GM21367 (cell line): ENCODE measurements around the gene NKD2.
"Not testable (repeated sequence)": the region's sequence is repeated elsewhere in the genome, so short reads cannot be mapped to it uniquely, and the experiment has no call there.

Experiments
- ATAC-seq: cut with Tn5 transposase; IDR thresholded peaks from one replicate; pipeline ENCODE4 v1.9.1; 2021; ENCODE audit not compliant: unreplicated experiment

NKD2 gene

GRCh38 chr5:1067141-1068121 is 58.8 kb downstream of the NKD2 start:
- no peak for ATAC-seq

GRCh38 chr5:1068204-1068894 is 59.7 kb downstream of the NKD2 start:
- no peak for ATAC-seq

DNA sequence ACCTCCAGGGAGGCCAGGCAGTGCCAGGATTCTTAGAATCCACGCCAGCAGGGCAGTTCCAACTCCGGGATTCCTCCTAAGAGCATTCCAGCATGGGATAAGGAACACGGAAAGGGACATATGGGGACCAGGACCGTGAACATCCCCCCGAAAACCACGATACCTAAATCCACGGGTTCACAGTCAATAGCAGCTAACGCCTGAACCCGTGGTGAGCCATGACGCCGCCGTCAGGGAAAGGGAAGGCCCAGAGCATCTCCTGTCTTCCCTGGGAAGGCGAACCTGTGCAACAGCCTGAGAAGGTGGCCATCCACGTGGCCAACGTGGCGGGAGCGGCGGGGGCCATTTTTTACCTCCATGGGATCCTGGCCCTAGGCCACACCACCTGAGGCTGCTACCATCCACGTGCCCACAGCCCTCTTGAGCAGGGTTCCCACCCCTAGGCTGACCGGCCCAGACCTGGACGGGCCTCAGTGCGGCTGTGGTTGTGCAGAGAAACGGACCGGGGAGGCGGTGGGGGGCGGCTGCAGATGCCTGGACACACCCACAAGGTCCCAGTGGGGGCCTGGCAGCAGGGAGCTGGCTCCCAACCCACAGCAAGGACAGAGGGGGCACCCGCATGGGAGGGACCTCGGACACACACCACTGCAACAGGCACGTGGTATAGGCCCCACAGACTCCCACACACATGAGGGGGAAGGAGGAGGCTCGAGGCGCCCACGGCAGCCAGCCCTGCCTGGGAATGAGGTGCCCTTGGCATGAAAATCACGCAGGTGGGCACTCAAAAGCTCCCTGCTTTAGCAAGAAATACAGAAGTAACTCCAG is 60.5 kb downstream of the NKD2 start:
- no peak for ATAC-seq

DNA sequence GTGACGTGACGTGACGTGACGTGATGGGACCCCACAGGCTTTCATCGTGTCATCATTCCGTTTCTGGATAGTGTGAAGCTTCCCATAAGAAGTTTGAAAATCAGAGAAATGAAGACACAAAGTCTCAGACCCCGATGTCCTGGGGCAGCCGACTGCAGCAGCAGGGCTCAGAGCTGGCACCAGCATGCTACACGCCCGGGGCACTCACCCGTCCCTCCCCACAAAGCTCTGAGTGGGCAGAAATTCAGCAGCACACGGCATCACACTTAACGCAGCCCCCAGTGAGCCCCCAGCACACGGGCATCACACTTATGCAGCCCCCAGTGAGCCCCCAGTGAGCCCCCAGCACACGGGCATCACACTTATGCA is 61.1 kb downstream of the NKD2 start:
- ATAC-seq = no peak

GRCh38 chr5:1073239-1074102 is 64.9 kb downstream of the NKD2 start:
- no peak for ATAC-seq

GRCh38 chr5:1074226-1074625 is 65.6 kb downstream of the NKD2 start:
- ATAC-seq = no peak

GRCh38 chr5:1074816-1075554 is 66.4 kb downstream of the NKD2 start:
- no peak for ATAC-seq

GRCh38 chr5:1075555-1075881 is 66.9 kb downstream of the NKD2 start:
- ATAC-seq = no peak

DNA sequence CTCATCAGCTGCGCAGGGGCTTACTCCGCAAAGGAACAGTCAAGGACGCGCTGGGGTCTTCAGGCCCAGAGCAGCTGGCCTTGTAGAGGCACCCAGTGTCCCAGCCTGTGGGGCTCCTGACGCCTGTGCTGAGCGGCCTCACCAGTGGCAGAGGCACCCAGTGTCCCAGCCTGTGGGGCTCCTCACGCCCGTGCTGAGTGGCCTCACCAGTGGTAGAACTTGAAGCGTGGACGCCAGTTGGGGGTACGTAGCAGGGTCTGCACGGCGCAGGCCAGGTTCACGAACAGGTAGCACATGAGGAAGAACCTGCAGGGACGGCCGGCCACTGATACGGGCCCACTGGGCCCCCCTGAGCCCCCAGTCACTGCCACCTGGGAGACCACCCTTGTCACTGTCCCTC is 67.3 kb downstream of the NKD2 start:
- no peak for ATAC-seq

DNA sequence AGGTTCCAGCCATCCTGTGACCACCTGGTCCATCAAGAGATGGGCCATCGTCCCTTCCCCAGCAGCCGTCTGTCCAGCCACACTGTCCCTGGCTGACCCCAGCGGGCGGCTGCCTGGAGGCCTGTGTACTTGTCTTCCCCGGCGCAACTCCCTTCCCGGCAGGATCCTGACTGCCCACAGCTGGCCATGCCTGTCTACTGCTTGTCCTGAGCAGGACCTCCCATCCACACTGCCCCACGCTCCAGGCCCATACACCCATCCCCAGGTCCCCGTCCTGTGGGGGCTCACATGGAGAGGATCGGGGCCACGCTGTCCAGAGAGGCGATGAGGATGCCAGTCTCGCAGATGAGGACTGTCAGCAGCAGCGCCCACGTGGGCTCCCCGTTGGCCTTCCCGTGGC is 67.8 kb downstream of the NKD2 start:
- ATAC-seq = no peak

- ATAC-seq = no peak
These were observed 68.4 kb downstream of the NKD2 start for GRCh38 chr5:1077026-1077425.

DNA sequence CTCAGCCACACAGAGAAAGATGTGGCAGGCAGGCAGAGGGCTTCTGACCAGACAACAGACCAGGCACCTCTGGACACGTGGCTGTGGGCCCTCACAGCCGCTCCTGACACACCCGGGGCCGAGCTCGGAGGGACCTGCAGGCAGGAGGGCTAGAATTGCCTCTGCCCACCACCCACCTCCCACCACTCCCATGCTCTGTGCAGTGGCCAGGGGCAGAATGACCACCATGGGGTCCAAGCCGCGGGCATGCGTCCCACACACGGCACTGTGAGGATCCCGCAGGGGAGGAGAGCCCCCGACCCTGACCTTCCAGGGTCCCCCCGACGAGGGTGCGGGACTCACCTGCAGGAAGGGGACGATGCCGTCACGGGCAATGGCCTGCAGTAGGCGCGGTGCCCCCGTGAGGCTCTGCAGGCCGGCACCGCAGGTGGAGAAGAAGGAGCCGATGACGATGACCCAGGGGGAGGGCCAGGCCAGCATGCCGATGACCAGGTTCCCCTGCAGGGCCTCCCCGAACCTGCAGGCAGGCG is 69.0 kb downstream of the NKD2 start:
- no peak for ATAC-seq

DNA sequence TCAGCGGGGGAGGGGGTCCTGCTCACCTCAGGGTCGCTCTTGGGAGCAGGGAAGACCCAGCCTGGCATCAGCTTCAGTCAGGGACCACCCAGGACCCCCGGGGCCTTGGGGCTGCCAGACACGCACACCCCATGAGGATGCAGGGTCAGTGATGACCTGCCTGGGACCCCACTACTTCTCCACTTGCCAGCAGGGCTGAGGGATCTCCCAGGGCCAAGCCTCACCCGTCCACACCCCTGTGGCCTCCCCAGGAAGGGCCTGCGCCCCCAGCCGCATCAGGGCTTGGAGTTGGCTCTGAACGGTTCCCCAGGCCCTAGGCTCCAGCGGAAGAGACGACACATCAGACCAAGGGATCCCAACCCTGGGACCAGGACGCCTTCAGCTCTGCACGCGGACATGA is 69.6 kb downstream of the NKD2 start:
- no peak for ATAC-seq

GRCh38 chr5:1078851-1079250 is 70.2 kb downstream of the NKD2 start:
- ATAC-seq = no peak

GRCh38 chr5:1079486-1079885 is 70.9 kb downstream of the NKD2 start:
- no peak for ATAC-seq

GRCh38 chr5:1079961-1080360 is 71.4 kb downstream of the NKD2 start:
- ATAC-seq = no peak

DNA sequence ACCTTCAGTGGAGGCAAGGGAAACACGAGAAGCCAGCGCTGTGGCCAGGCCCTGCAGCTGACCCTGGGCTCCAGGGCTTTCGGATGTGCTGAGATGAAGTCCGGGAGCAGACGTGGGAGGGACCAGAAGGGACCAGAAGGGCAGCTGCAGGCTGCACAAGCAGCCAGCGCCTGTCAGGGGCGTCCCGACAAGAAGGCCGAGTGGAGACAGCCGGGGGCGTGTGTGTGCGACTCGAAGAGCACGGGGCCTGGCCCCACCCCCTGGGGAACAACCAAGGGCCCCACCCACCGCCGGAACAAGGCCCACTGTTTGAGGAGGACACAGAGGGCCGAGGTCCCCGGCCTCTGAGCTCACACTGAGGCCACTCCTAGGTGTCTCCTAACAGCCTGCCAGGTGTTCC is 71.8 kb downstream of the NKD2 start:
- ATAC-seq = no peak

- no peak for ATAC-seq
These were observed 72.9 kb downstream of the NKD2 start for GRCh38 chr5:1081519-1081918.

DNA sequence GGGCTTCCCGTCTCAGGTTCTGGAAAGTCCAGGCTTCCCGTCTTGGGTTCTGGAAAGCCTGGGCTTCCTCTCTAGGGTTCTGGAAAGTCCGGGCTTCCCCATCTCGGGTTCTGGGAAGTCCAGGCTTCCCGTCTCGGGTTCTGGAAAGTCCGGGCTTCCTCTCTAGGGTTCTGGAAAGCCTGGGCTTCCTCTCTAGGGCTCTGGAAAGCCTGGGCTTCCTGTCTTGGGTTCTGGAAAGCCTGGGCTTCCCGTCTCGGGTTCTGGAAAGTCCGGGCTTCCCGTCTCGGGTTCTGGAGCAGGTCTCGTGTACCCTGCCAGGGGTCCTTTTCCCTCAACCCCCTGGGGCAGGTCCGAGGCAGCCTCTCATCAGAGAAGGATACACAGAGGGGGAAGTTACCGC is 74.4 kb downstream of the NKD2 start:
- ATAC-seq = not testable (repeated sequence)
